GM21367 (cell line): Measurements from ENCODE around the gene CYSTM1.
"Not testable (repeated sequence)": the region's sequence is repeated elsewhere in the genome, so short reads cannot be mapped to it uniquely, and the experiment has no call there.

Source experiments
- ATAC-seq: cut with Tn5 transposase; IDR thresholded peaks from one replicate; pipeline ENCODE4 v1.9.1; 2021; ENCODE audit not compliant: unreplicated experiment

The CYSTM1 gene

GRCh38 chr5:140148508-140148907 is 26.5 kb upstream of the CYSTM1 start:
- no peak for ATAC-seq

GRCh38 chr5:140150201-140150600 is 24.8 kb upstream of the CYSTM1 start:
- ATAC-seq = no peak

GRCh38 chr5:140151144-140152021 is 23.6 kb upstream of the CYSTM1 start:
- no peak for ATAC-seq

GRCh38 chr5:140152022-140152999 is 22.7 kb upstream of the CYSTM1 start:
- no peak for ATAC-seq

GRCh38 chr5:140153255-140153654 is 21.7 kb upstream of the CYSTM1 start:
- no peak for ATAC-seq

- ATAC-seq = no peak
Observed at GRCh38 chr5:140153905-140154304, 21.1 kb upstream of the CYSTM1 start.

GRCh38 chr5:140154710-140155381 is 20.1 kb upstream of the CYSTM1 start:
- not testable (repeated sequence) for ATAC-seq

- peak; percentile 95 for ATAC-seq
Observed at GRCh38 chr5:140157032-140157781, 17.8 kb upstream of the CYSTM1 start.

GRCh38 chr5:140159014-140159927 is 15.7 kb upstream of the CYSTM1 start:
- no peak for ATAC-seq

GRCh38 chr5:140162275-140162674 is 12.7 kb upstream of the CYSTM1 start:
- ATAC-seq = no peak

- ATAC-seq = no peak
Observed at GRCh38 chr5:140162781-140163180, 12.2 kb upstream of the CYSTM1 start.

- no peak for ATAC-seq
Observed at GRCh38 chr5:140165101-140165922, 9.7 kb upstream of the CYSTM1 start.

GRCh38 chr5:140165923-140166270 is 9.1 kb upstream of the CYSTM1 start:
- ATAC-seq = no peak

GRCh38 chr5:140166911-140167310 is 8.1 kb upstream of the CYSTM1 start:
- ATAC-seq = no peak

- ATAC-seq = no peak
Observed at GRCh38 chr5:140168371-140168770, 6.6 kb upstream of the CYSTM1 start.

- ATAC-seq = no peak
Observed at GRCh38 chr5:140169410-140169809, 5.6 kb upstream of the CYSTM1 start.

- no peak for ATAC-seq
Observed at GRCh38 chr5:140172483-140172882, 2.5 kb upstream of the CYSTM1 start.

- ATAC-seq = no peak
Observed at GRCh38 chr5:140174014-140174413, 974 bp upstream of the CYSTM1 start.
